Peyer's patch (tissue), 4 donors: ENCODE data around the gene PTPN4. TPM values are rescaled to one million over a fixed set of nuclear protein-coding genes. Genes with fewer than 3 reads are reported as not detected.

ENCODE experiments used
- total RNA-seq, 4 donors: library from RNA; depleted of rRNA; stranded (reverse); fragments of >200 nt; gene quantifications; one replicate each; pipeline ENCODE4 v1.1.0, GENCODE V29; 2016

PTPN4 gene
- total RNA-seq, 4 donors from 2014 or later: 33.1 to 86.6 (median 43.5) TPM

Other genes starting within 250 kb of the PTPN4 start
- 1 to 10 TPM in 1 of 4 donors, under 1 TPM in 1, not detected in 2; 0.54 to 1.7 TPM for gene SCTR, start 235.4 kb upstream of the PTPN4 start, total RNA-seq
- gene CFAP221, start 215.5 kb upstream of the PTPN4 start, total RNA-seq: 1 to 10 TPM; 2.8 to 6.6 (median 3.6) TPM
- gene TMEM177, start 80.7 kb upstream of the PTPN4 start, total RNA-seq: 10 to 100 TPM in 3 of 4 donors, 1 to 10 TPM in 1; 3.3 to 39.8 (median 30.5) TPM